WTC11 (cell line): ENCODE data around the gene SKIL. TPM values are rescaled to one million over a fixed set of nuclear protein-coding genes. Genes with fewer than 3 reads are reported as not detected.
A peak's percentile ranks its signal among the peaks of the same experiment; 100 is the strongest.

Experiments used
- ATAC-seq: fragments of 200-7000 bp; cut with Tn5 transposase; 2 replicates; pipeline ENCODE4 v1.10.0; 2021; ENCODE audit warnings: mild to moderate bottlenecking, moderate library complexity
- CTCF ChIA-PET: fragments of 300-600 bp; sonication (Branson Sonifier 250); formaldehyde crosslinking; loops from one replicate; lab custom pipeline; 2021; ENCODE audit warnings: antibody characterized with exemption; lab: Charles Lee
- POLR2A ChIA-PET: fragments of 350-600 bp; sonication (Branson Sonifier 250); formaldehyde crosslinking; loops from one replicate; lab custom pipeline; 2021; ENCODE audit warnings: antibody characterized with exemption; lab: Charles Lee
- DNase-seq: peaks from one replicate; pipeline ENCODE4 v3.0.0; 2021; ENCODE audit warnings: low spot score
- H3K27ac Mint-ChIP-seq: 2 replicates; pipeline ENCODE4 v1.8.0; 2021; ENCODE audit warnings: mixed read lengths
- H3K27me3 Mint-ChIP-seq: 2 replicates; pipeline ENCODE4 v1.8.0; 2021; ENCODE audit warnings: low read depth, mild to moderate bottlenecking, moderate library complexity, mixed read lengths
- H3K36me3 Mint-ChIP-seq: 2 replicates; pipeline ENCODE4 v1.8.0; 2021; ENCODE audit warnings: mixed read lengths
- H3K4me1 Mint-ChIP-seq: 2 replicates; pipeline ENCODE4 v1.8.0; 2022; ENCODE audit warnings: mixed read lengths
- H3K4me3 Mint-ChIP-seq: 2 replicates; pipeline ENCODE4 v1.8.0; 2021; ENCODE audit warnings: mild to moderate bottlenecking, moderate library complexity, mixed read lengths
- H3K9me3 Mint-ChIP-seq: 2 replicates; pipeline ENCODE4 v1.8.0; 2021; ENCODE audit warnings: mixed read lengths
- ATF6 ChIP-seq: sonication (generic); formaldehyde crosslinking; IDR thresholded peaks from 2 replicates; pipeline ENCODE4 v1.8.1; 2023; ENCODE audit warnings: mild to moderate bottlenecking, missing genetic modification reagents
- CBFB ChIP-seq: sonication (generic); formaldehyde crosslinking; IDR thresholded peaks from 2 replicates; pipeline ENCODE4 v1.8.1; 2022; ENCODE audit warnings: mild to moderate bottlenecking, low read depth, missing genetic modification reagents
- FOXJ3 ChIP-seq: sonication (generic); formaldehyde crosslinking; IDR thresholded peaks from 2 replicates; pipeline ENCODE4 v1.9.0; 2021; ENCODE audit warnings: missing genetic modification reagents, mild to moderate bottlenecking, borderline replicate concordance
- SP1 ChIP-seq: sonication (generic); formaldehyde crosslinking; conservative IDR thresholded peaks from 2 replicates; pipeline ENCODE4 v1.8.1; 2022; ENCODE audit warnings: missing genetic modification reagents
- ZBTB43 ChIP-seq: sonication (generic); formaldehyde crosslinking; IDR thresholded peaks from 2 replicates; pipeline ENCODE4 v1.8.1; 2023; ENCODE audit warnings: mild to moderate bottlenecking, missing genetic modification reagents
- ZNF121 ChIP-seq: sonication (generic); formaldehyde crosslinking; IDR thresholded peaks from 2 replicates; pipeline ENCODE4 v1.8.0; 2023; ENCODE audit warnings: missing genetic modification reagents
- ZNF512 ChIP-seq: sonication (generic); formaldehyde crosslinking; IDR thresholded peaks from 2 replicates; pipeline ENCODE4 v1.8.1; 2022; ENCODE audit warnings: missing genetic modification reagents, borderline replicate concordance
- total RNA-seq: library from RNA; stranded (reverse); gene quantifications from 3 replicates; pipeline ENCODE4 v1.2.3, GENCODE V29; 2021
- TF ChIP-seq, protein P1 (sequence below): fragments of 250-450 bp; sonication (Bioruptor Pico); IDR thresholded peaks from 2 replicates; pipeline ENCODE4 v1.9.0; 2021; ENCODE audit warnings: mild to moderate bottlenecking, borderline replicate concordance
- TF ChIP-seq, protein P2 (sequence below): fragments of 250-450 bp; sonication (Bioruptor Pico); IDR thresholded peaks from 2 replicates; pipeline ENCODE4 v1.8.0; 2021; ENCODE audit warnings: mild to moderate bottlenecking
- TF ChIP-seq, protein P3 (sequence below): sonication (generic); formaldehyde crosslinking; IDR thresholded peaks from 2 replicates; pipeline ENCODE4 v1.8.1; 2023; ENCODE audit warnings: mild to moderate bottlenecking, moderate library complexity, missing genetic modification reagents
- TF ChIP-seq, protein P4 (sequence below): sonication (generic); formaldehyde crosslinking; IDR thresholded peaks from 2 replicates; pipeline ENCODE4 v1.8.0; 2023; ENCODE audit warnings: missing genetic modification reagents, mild to moderate bottlenecking, borderline replicate concordance
- TF ChIP-seq, protein P5 (sequence below): sonication (generic); formaldehyde crosslinking; IDR thresholded peaks from 2 replicates; pipeline ENCODE4 v1.8.0; 2022; ENCODE audit warnings: mild to moderate bottlenecking, missing genetic modification reagents

Gene SKIL
- total RNA-seq, 1 experiment from 2014 or later, result 181 TPM

DNA sequence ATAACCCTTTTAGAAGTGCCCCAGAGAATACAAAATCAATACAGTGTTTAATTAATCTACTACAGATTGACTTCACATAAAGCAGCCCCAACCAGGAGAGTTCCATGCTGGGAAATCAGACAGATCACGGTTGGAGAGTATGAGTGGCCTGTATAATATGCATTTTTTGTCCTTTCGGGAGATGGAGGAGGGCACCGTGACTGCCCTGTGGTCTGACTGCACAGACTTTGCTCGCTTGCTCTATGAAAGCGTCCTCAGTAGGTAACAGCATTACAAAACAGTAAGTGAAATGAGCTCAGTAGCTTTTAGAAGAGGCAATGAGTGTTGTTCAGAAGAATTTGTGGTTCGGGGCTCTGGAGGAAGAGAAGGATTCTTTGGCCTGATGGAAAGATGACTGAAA is 34.2 kb upstream of the SKIL start:
- Mint-ChIP-seq H3K4me1 (peaks cover 44% of the 10 kb centered on the region), H3K9me3 (peaks cover 28% of the 10 kb centered on the region), H3K27ac (no peak overlapping the region), H3K4me3 (no peak overlapping the region), H3K27me3 (peaks cover 34% of the 10 kb centered on the region), H3K36me3 (peaks cover 29% of the 10 kb centered on the region)
- CTCF ChIA-PET, result interaction anchor here (0.7 to 1.0 kb wide), 2 partner anchors 10 to 35 kb away, joined by 3 read pairs; no protein-coding TSS in a partner anchor
- POLR2A ChIA-PET, result no interaction called here
- TF ChIP-seq, protein P1, sequence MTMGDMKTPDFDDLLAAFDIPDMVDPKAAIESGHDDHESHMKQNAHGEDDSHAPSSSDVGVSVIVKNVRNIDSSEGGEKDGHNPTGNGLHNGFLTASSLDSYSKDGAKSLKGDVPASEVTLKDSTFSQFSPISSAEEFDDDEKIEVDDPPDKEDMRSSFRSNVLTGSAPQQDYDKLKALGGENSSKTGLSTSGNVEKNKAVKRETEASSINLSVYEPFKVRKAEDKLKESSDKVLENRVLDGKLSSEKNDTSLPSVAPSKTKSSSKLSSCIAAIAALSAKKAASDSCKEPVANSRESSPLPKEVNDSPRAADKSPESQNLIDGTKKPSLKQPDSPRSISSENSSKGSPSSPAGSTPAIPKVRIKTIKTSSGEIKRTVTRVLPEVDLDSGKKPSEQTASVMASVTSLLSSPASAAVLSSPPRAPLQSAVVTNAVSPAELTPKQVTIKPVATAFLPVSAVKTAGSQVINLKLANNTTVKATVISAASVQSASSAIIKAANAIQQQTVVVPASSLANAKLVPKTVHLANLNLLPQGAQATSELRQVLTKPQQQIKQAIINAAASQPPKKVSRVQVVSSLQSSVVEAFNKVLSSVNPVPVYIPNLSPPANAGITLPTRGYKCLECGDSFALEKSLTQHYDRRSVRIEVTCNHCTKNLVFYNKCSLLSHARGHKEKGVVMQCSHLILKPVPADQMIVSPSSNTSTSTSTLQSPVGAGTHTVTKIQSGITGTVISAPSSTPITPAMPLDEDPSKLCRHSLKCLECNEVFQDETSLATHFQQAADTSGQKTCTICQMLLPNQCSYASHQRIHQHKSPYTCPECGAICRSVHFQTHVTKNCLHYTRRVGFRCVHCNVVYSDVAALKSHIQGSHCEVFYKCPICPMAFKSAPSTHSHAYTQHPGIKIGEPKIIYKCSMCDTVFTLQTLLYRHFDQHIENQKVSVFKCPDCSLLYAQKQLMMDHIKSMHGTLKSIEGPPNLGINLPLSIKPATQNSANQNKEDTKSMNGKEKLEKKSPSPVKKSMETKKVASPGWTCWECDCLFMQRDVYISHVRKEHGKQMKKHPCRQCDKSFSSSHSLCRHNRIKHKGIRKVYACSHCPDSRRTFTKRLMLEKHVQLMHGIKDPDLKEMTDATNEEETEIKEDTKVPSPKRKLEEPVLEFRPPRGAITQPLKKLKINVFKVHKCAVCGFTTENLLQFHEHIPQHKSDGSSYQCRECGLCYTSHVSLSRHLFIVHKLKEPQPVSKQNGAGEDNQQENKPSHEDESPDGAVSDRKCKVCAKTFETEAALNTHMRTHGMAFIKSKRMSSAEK (CRISPR knock-in tag), result no peak
- DNase-seq (no peak), ATAC-seq (no peak)

GRCh38 chr3:170324962-170325361 is 32.6 kb upstream of the SKIL start:
- ATAC-seq (peak; percentile 79), DNase-seq (no peak)
- Mint-ChIP-seq H3K4me1 (peaks cover 44% of the 10 kb centered on the region), H3K27ac (no peak overlapping the region), H3K9me3 (peaks cover 36% of the 10 kb centered on the region), H3K27me3 (peaks cover 21% of the 10 kb centered on the region), H3K4me3 (no peak overlapping the region), H3K36me3 (peaks cover 38% of the 10 kb centered on the region)
- ChIA-PET POLR2A (interaction anchor here (0.7 kb wide), 1 partner anchor 463 kb away, joined by 3 read pairs; no protein-coding TSS in a partner anchor), CTCF (interaction anchor here (0.6 to 2.5 kb wide), 4 partner anchors 15 to 201 kb away, joined by 3 to 16 read pairs (median 3); no protein-coding TSS in a partner anchor)
- TF ChIP-seq, protein P2, sequence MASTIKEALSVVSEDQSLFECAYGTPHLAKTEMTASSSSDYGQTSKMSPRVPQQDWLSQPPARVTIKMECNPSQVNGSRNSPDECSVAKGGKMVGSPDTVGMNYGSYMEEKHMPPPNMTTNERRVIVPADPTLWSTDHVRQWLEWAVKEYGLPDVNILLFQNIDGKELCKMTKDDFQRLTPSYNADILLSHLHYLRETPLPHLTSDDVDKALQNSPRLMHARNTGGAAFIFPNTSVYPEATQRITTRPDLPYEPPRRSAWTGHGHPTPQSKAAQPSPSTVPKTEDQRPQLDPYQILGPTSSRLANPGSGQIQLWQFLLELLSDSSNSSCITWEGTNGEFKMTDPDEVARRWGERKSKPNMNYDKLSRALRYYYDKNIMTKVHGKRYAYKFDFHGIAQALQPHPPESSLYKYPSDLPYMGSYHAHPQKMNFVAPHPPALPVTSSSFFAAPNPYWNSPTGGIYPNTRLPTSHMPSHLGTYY, result no peak
- TF ChIP-seq CBFB (no peak), ATF6 (CRISPR knock-in tag) (no peak), ZNF512 (CRISPR knock-in tag) (no peak), FOXJ3 (CRISPR knock-in tag) (no peak), SP1 (CRISPR knock-in tag) (no peak), ZBTB43 (CRISPR knock-in tag) (no peak), ZNF121 (CRISPR knock-in tag) (no peak)
- TF ChIP-seq, protein P3, sequence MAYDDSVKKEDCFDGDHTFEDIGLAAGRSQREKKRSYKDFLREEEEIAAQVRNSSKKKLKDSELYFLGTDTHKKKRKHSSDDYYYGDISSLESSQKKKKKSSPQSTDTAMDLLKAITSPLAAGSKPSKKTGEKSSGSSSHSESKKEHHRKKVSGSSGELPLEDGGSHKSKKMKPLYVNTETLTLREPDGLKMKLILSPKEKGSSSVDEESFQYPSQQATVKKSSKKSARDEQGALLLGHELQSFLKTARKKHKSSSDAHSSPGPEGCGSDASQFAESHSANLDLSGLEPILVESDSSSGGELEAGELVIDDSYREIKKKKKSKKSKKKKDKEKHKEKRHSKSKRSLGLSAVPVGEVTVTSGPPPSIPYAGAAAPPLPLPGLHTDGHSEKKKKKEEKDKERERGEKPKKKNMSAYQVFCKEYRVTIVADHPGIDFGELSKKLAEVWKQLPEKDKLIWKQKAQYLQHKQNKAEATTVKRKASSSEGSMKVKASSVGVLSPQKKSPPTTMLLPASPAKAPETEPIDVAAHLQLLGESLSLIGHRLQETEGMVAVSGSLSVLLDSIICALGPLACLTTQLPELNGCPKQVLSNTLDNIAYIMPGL, result no peak
- TF ChIP-seq, protein P4, sequence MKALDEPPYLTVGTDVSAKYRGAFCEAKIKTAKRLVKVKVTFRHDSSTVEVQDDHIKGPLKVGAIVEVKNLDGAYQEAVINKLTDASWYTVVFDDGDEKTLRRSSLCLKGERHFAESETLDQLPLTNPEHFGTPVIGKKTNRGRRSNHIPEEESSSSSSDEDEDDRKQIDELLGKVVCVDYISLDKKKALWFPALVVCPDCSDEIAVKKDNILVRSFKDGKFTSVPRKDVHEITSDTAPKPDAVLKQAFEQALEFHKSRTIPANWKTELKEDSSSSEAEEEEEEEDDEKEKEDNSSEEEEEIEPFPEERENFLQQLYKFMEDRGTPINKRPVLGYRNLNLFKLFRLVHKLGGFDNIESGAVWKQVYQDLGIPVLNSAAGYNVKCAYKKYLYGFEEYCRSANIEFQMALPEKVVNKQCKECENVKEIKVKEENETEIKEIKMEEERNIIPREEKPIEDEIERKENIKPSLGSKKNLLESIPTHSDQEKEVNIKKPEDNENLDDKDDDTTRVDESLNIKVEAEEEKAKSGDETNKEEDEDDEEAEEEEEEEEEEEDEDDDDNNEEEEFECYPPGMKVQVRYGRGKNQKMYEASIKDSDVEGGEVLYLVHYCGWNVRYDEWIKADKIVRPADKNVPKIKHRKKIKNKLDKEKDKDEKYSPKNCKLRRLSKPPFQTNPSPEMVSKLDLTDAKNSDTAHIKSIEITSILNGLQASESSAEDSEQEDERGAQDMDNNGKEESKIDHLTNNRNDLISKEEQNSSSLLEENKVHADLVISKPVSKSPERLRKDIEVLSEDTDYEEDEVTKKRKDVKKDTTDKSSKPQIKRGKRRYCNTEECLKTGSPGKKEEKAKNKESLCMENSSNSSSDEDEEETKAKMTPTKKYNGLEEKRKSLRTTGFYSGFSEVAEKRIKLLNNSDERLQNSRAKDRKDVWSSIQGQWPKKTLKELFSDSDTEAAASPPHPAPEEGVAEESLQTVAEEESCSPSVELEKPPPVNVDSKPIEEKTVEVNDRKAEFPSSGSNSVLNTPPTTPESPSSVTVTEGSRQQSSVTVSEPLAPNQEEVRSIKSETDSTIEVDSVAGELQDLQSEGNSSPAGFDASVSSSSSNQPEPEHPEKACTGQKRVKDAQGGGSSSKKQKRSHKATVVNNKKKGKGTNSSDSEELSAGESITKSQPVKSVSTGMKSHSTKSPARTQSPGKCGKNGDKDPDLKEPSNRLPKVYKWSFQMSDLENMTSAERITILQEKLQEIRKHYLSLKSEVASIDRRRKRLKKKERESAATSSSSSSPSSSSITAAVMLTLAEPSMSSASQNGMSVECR (CRISPR knock-in tag), result no peak
- TF ChIP-seq, protein P5, sequence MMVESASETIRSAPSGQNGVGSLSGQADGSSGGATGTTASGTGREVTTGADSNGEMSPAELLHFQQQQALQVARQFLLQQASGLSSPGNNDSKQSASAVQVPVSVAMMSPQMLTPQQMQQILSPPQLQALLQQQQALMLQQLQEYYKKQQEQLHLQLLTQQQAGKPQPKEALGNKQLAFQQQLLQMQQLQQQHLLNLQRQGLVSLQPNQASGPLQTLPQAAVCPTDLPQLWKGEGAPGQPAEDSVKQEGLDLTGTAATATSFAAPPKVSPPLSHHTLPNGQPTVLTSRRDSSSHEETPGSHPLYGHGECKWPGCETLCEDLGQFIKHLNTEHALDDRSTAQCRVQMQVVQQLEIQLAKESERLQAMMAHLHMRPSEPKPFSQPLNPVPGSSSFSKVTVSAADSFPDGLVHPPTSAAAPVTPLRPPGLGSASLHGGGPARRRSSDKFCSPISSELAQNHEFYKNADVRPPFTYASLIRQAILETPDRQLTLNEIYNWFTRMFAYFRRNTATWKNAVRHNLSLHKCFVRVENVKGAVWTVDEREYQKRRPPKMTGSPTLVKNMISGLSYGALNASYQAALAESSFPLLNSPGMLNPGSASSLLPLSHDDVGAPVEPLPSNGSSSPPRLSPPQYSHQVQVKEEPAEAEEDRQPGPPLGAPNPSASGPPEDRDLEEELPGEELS (CRISPR knock-in tag), result no peak
